Chondrocyte (in vitro differentiated cells): ENCODE results near the gene MEX3C. TPM values are rescaled to one million over a fixed set of nuclear protein-coding genes. Genes with fewer than 3 reads are reported as not detected.
A peak's percentile ranks its signal among the peaks of the same experiment; 100 is the strongest.

Source experiments
- DNase-seq: peaks from one replicate; pipeline ENCODE4 v3.0.0; 2021; ENCODE audit warnings: mixed read lengths, low spot score
- H3K27ac Mint-ChIP-seq: one replicate; pipeline ENCODE4 v1.8.0; 2021; ENCODE audit warnings: mild to moderate bottlenecking, moderate library complexity, mixed read lengths; ENCODE audit not compliant: unreplicated experiment
- H3K27me3 Mint-ChIP-seq: 2 replicates; pipeline ENCODE4 v1.8.0; 2021; ENCODE audit warnings: low read depth, mixed read lengths
- H3K36me3 Mint-ChIP-seq: 2 replicates; pipeline ENCODE4 v1.8.0; 2021; ENCODE audit warnings: low read depth, mixed read lengths
- H3K4me1 Mint-ChIP-seq: 2 replicates; pipeline ENCODE4 v1.8.0; 2021; ENCODE audit warnings: low read depth, mild to moderate bottlenecking, mixed read lengths
- H3K4me3 Mint-ChIP-seq: one replicate; pipeline ENCODE4 v1.8.0; 2021; ENCODE audit warnings: mild to moderate bottlenecking, moderate library complexity, mixed read lengths; ENCODE audit not compliant: unreplicated experiment
- H3K9me3 Mint-ChIP-seq: 2 replicates; pipeline ENCODE4 v1.8.0; 2021; ENCODE audit warnings: low read depth, mixed read lengths
- CTCF ChIP-seq: fragments of 200-600 bp; sonication (generic); IDR thresholded peaks from 2 replicates; pipeline ENCODE4 v1.5.0; 2021; ENCODE audit warnings: antibody characterized with exemption, mild to moderate bottlenecking, moderate library complexity
- total RNA-seq: library from RNA; stranded (reverse); gene quantifications from 3 replicates; pipeline ENCODE4 v1.2.1, GENCODE V29; 2021

Gene MEX3C
- total RNA-seq, 1 donor from 2014 or later, result 49.0 TPM

DNA sequence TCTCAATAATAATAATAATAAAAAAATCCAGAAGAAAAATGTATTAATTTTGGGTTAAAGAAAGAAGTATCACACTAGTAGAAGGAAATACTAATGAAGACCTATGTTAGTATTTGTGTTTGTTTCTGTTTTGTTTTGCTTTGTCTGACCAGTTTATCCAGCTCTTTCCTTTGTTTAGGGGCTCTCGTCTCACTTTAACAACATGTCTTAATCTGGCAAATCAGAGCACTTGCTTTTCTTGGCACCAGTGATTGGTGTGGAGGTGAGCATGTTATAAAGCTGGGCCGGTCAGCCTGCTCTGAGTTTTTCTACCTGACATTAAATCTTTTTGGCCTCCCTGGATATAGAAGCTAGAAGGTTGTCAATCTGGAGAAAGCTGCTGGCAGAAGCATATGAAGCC is 15.1 kb upstream of the MEX3C start:
- TF ChIP-seq CTCF, result no peak
- no peak overlapping the region for H3K4me3 Mint-ChIP-seq
- H3K27me3 Mint-ChIP-seq, result no peaks in the 10 kb centered on the region
- no peaks in the 10 kb centered on the region for H3K9me3 Mint-ChIP-seq
- no peaks in the 10 kb centered on the region for H3K36me3 Mint-ChIP-seq
- no peaks in the 10 kb centered on the region for H3K4me1 Mint-ChIP-seq
- no peak overlapping the region for H3K27ac Mint-ChIP-seq
- no peak for DNase-seq

- Mint-ChIP-seq H3K9me3 (no peaks in the 10 kb centered on the region), H3K27me3 (no peaks in the 10 kb centered on the region), H3K4me1 (no peaks in the 10 kb centered on the region), H3K4me3 (no peak overlapping the region), H3K36me3 (no peaks in the 10 kb centered on the region), H3K27ac (no peak overlapping the region)
- TF ChIP-seq CTCF, result no peak
- DNase-seq, result no peak
These were observed 14.1 kb upstream of the MEX3C start for GRCh38 chr18:51211552-51211951.

DNA sequence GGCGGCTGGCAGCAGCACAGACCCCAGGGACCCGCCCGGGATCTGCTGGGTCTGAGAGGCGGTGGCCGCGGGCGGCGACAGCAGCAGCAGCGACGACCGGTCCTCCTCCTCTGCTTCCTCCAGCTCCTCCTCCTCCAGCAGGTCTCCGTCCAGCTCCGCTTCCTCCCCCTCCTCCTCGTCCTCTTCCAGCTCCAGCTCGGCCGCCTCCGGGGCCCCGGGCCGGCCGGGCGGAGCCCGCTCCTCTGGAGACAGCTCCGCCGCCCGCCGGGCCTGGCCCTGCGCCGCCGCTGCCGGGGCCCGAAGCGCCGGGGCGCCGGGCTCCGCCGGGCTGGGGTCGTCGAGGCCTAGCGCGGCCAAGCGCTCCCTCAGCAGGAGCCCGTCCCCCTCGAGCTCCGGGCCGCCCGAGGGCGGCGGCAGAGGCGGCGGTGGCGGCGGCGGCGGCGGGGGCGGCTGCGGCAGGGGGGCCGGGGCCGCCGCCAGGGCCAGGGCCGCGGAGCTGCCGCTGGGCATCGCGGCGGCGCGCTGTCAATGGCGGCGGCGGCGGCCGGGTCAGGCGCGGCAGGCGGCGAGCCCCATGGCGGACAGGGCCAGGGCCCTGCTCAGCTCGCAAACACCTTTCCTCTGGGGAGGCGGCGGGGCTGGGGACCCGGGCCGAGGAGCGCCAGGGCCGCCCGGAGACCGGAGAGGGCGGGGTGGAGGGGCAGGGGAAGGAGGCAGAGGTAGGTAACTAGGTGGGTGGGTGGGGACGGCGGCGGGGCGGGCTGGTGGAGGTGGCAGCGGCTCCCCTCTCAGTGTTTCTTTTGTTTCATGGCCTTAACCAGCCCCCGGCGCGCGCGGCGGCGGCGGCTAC is 445 bp downstream of the MEX3C start:
- Mint-ChIP-seq H3K36me3 (no peaks in the 10 kb centered on the region), H3K4me3 (peak overlapping the region; percentile 94), H3K4me1 (peaks cover 31% of the 10 kb centered on the region), H3K9me3 (no peaks in the 10 kb centered on the region), H3K27me3 (no peaks in the 10 kb centered on the region), H3K27ac (peak overlapping the region; percentile 80)
- DNase-seq, result no peak
- TF ChIP-seq CTCF, result no peak

DNA sequence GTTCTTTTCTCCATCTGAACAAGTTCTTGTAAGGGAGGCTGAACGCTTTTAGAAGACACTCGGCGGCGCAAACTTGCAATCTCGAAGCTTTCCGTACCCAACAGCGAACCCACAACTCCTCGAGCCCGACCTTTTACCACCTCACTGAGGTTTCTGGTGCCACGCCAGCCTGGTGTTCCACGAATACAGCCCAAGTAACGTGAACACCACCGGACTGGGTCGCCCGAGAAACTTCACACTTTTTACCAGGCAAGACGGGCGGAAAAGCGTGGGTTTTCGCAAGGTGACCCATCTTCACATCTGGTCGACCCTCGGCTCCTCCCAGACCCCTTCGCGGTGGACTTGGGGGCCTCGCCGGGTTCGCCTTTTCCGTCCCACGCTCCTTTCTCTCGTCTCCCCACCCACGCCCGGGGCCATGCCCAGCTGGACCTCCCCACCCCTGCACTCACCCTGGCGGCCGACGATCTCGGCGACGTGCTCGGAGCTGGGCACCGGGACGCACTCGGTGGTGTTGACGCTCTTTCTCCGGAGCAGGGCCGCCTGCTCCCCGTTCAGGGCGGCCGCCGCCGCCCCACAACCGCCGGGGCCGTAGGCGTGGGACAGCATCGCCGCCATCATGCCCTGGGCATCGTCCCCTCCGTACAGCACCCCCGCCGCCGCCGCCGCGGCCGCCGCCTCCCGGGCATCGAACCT is 1.2 kb downstream of the MEX3C start:
- TF ChIP-seq CTCF, result no peak
- H3K4me1 Mint-ChIP-seq, result peaks cover 38% of the 10 kb centered on the region
- no peaks in the 10 kb centered on the region for H3K36me3 Mint-ChIP-seq
- no peaks in the 10 kb centered on the region for H3K27me3 Mint-ChIP-seq
- H3K27ac Mint-ChIP-seq, result peak overlapping the region; percentile 80
- H3K9me3 Mint-ChIP-seq, result no peaks in the 10 kb centered on the region
- DNase-seq, result no peak
- peak overlapping the region; percentile 94 for H3K4me3 Mint-ChIP-seq

GRCh38 chr18:51195451-51196117 is 1.9 kb downstream of the MEX3C start:
- peak overlapping the region; percentile 94 for H3K4me3 Mint-ChIP-seq
- peaks cover 45% of the 10 kb centered on the region for H3K4me1 Mint-ChIP-seq
- DNase-seq, result no peak
- no peaks in the 10 kb centered on the region for H3K27me3 Mint-ChIP-seq
- no peaks in the 10 kb centered on the region for H3K9me3 Mint-ChIP-seq
- peak overlapping the region; percentile 80 for H3K27ac Mint-ChIP-seq
- TF ChIP-seq CTCF, result no peak
- no peaks in the 10 kb centered on the region for H3K36me3 Mint-ChIP-seq
